SK-MEL-5 (cell line): ENCODE data around the gene LIN54. TPM values are rescaled to one million over a fixed set of nuclear protein-coding genes. Genes with fewer than 3 reads are reported as not detected.
"Not testable (repeated sequence)": the region's sequence is repeated elsewhere in the genome, so short reads cannot be mapped to it uniquely, and the experiment has no call there.

ENCODE experiments used
- DNase-seq: peaks from one replicate; pipeline ENCODE4 v3.0.0-alpha.2; 2016; ENCODE audit warnings: low read depth, low spot score
- in situ Hi-C: cut with HindIII; loops from 2 replicates; pipeline ENCODE4 v1.10.0; 2016; ENCODE audit warnings: low sequenced_read_pairs, high pct_unique_total_duplicates, low pct_unique_long_range_greater_than_20kb
- total RNA-seq: library from RNA; depleted of rRNA; stranded (reverse); fragments of >200 nt; shearing (Covaris generic); gene quantifications from 2 replicates; pipeline ENCODE4 v1.2.3, GENCODE V29; 2014

The LIN54 gene
- total RNA-seq, 1 experiment from 2014 or later = 21.2 TPM

GRCh38 chr4:83019794-83020494 is 9.3 kb upstream of the LIN54 start:
- no peak for DNase-seq
- in situ Hi-C loops = no loop called here

GRCh38 chr4:83013902-83014301 is 3.3 kb upstream of the LIN54 start:
- DNase-seq = no peak
- in situ Hi-C loops = no loop called here

- in situ Hi-C loops = no loop called here
- no peak for DNase-seq
Observed at GRCh38 chr4:83013420-83013867, 2.8 kb upstream of the LIN54 start.

GRCh38 chr4:83012687-83013419 is 2.2 kb upstream of the LIN54 start:
- in situ Hi-C loops = no loop called here
- peak; percentile 95 for DNase-seq

- in situ Hi-C loops = no loop called here
- DNase-seq = peak; percentile 15
Observed at GRCh38 chr4:83012200-83012686, 1.6 kb upstream of the LIN54 start.

- no peak for DNase-seq
- in situ Hi-C loops = no loop called here
Observed at GRCh38 chr4:83011689-83012199, 1.1 kb upstream of the LIN54 start.

- DNase-seq = peak; percentile 10
- in situ Hi-C loops = no loop called here
Observed at GRCh38 chr4:83010111-83010521, 507 bp downstream of the LIN54 start.

- in situ Hi-C loops = no loop called here
- no peak for DNase-seq
Observed at GRCh38 chr4:83009529-83009928, 1.1 kb downstream of the LIN54 start.

- DNase-seq, in situ Hi-C loops: not testable (repeated sequence)
Observed at GRCh38 chr4:83003044-83003791, 7.4 kb downstream of the LIN54 start.

GRCh38 chr4:83002329-83002728 is 8.3 kb downstream of the LIN54 start:
- in situ Hi-C loops = no loop called here
- no peak for DNase-seq

- DNase-seq = no peak
- in situ Hi-C loops = no loop called here
Observed at GRCh38 chr4:82998898-82999297, 11.7 kb downstream of the LIN54 start.

GRCh38 chr4:82994834-82995233 is 15.8 kb downstream of the LIN54 start:
- in situ Hi-C loops = no loop called here
- no peak for DNase-seq

- no peak for DNase-seq
- in situ Hi-C loops = no loop called here
Observed at GRCh38 chr4:82989575-82990429, 20.8 kb downstream of the LIN54 start.

- no peak for DNase-seq
- in situ Hi-C loops = no loop called here
Observed at GRCh38 chr4:82988323-82988832, 22.2 kb downstream of the LIN54 start.

GRCh38 chr4:82987519-82987918 is 23.1 kb downstream of the LIN54 start:
- in situ Hi-C loops, DNase-seq: not testable (repeated sequence)

- in situ Hi-C loops = no loop called here
- DNase-seq = peak; percentile 49
Observed at GRCh38 chr4:82984459-82984858, 26.2 kb downstream of the LIN54 start.

GRCh38 chr4:82983444-82983843 is 27.2 kb downstream of the LIN54 start:
- in situ Hi-C loops = no loop called here
- DNase-seq = no peak
